AG04450 (cell line): Measurements from ENCODE around the gene FER1L5. TPM values are rescaled to one million over a fixed set of nuclear protein-coding genes. Genes with fewer than 3 reads are reported as not detected.

Experiments
- CTCF ChIA-PET: fragments of 300-600, 350-600 bp; formaldehyde crosslinking; extraction: SDS; loops from one replicate; lab custom pipeline; 2022; ENCODE audit warnings: antibody characterized with exemption, inconsistent platforms; lab: Charles Lee
- POLR2A ChIA-PET: fragments of 350-600 bp; formaldehyde crosslinking; extraction: SDS; loops from one replicate; lab custom pipeline; 2021; ENCODE audit warnings: antibody characterized with exemption, inconsistent platforms; lab: Yijun Ruan, JAX
- DNase-seq: peaks from one replicate; pipeline ENCODE4 v3.0.0-alpha.2; 2011; ENCODE audit warnings: low read depth, low spot score
- H3K27ac ChIP-seq: one replicate; pipeline ENCODE4 v1.5.1; 2012; ENCODE audit warnings: low read depth, low read length, control low read depth
- H3K27me3 ChIP-seq: one replicate; pipeline ENCODE4 v1.6.0; 2012; ENCODE audit warnings: low read length; ENCODE audit not compliant: control insufficient read depth, insufficient read depth
- H3K4me3 ChIP-seq: 2 replicates; pipeline ENCODE4 v1.5.1; 2011; ENCODE audit warnings: mild to moderate bottlenecking, low read depth, low read length, control low read depth
- H3K9me3 ChIP-seq: 2 replicates; pipeline ENCODE4 v1.5.1; 2012; ENCODE audit warnings: low read length; ENCODE audit not compliant: control insufficient read depth, insufficient read depth
- polyA plus RNA-seq: library from polyadenylated mRNA; depleted of rRNA; stranded (reverse); fragments of >200 nt; gene quantifications from 2 replicates; pipeline ENCODE4 v1.2.3, GENCODE V29; 2011
- TF ChIP-seq, protein P1 (sequence below): IDR thresholded peaks from 2 replicates; pipeline ENCODE4 v1.5.1; 2011; ENCODE audit warnings: low read depth, low read length, control low read depth, inconsistent platforms

Gene FER1L5
- polyA plus RNA-seq, 1 experiment, result 0.17 TPM

GRCh38 chr2:96687711-96688640 is 45.4 kb downstream of the FER1L5 start:
- H3K9me3 ChIP-seq, result no peaks in the 10 kb centered on the region
- TF ChIP-seq, protein P1, sequence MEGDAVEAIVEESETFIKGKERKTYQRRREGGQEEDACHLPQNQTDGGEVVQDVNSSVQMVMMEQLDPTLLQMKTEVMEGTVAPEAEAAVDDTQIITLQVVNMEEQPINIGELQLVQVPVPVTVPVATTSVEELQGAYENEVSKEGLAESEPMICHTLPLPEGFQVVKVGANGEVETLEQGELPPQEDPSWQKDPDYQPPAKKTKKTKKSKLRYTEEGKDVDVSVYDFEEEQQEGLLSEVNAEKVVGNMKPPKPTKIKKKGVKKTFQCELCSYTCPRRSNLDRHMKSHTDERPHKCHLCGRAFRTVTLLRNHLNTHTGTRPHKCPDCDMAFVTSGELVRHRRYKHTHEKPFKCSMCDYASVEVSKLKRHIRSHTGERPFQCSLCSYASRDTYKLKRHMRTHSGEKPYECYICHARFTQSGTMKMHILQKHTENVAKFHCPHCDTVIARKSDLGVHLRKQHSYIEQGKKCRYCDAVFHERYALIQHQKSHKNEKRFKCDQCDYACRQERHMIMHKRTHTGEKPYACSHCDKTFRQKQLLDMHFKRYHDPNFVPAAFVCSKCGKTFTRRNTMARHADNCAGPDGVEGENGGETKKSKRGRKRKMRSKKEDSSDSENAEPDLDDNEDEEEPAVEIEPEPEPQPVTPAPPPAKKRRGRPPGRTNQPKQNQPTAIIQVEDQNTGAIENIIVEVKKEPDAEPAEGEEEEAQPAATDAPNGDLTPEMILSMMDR, result no peak
- ChIA-PET POLR2A (no interaction called here), CTCF (no interaction called here)
- H3K27ac ChIP-seq, result no peak overlapping the region
- no peak for DNase-seq
- peaks cover 13% of the 10 kb centered on the region for H3K27me3 ChIP-seq
- no peak overlapping the region for H3K4me3 ChIP-seq

DNA sequence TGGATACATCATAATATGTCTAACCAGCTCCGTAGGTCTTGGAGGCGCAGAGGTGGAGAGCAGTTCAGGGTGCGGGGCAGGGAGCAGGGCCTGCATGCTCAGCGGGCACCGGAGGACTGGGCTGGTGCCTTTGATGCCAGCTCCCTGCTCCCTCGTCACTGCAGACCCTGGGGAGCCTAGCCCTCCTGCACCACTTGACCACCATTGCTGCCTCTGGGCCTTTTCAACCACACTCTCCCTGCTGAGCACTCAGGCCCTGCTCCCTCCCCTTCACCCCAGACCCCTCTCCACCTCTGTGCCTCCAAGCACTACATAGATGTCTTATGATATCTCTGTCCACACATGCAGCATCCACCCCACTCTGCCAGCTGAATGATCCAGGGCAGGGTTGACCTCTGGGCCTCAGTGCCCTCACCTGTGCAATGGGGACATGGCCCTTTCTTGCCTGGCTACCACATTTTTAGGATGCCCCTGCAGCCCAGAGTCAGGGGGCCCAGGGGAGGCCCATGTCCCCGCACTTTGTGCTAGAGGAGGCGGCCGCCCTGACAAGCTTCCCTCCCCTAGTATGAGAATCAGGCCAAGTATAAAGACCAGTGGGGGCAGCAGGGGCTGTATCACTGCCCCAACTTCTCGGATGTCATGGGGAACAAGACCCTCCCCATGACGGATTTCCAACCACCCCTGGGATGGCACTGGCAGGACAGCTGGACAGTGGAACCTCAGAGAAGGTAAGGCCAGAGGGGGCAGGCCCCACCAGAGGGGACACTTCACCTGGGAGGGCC is 46.3 kb downstream of the FER1L5 start:
- Histone ChIP-seq H3K9me3 (no peaks in the 10 kb centered on the region), H3K27me3 (peaks cover 5% of the 10 kb centered on the region), H3K4me3 (no peak overlapping the region), H3K27ac (no peak overlapping the region)
- DNase-seq, result no peak
- TF ChIP-seq, protein P1, result no peak
- POLR2A ChIA-PET, result no interaction called here
- CTCF ChIA-PET, result no interaction called here

DNA sequence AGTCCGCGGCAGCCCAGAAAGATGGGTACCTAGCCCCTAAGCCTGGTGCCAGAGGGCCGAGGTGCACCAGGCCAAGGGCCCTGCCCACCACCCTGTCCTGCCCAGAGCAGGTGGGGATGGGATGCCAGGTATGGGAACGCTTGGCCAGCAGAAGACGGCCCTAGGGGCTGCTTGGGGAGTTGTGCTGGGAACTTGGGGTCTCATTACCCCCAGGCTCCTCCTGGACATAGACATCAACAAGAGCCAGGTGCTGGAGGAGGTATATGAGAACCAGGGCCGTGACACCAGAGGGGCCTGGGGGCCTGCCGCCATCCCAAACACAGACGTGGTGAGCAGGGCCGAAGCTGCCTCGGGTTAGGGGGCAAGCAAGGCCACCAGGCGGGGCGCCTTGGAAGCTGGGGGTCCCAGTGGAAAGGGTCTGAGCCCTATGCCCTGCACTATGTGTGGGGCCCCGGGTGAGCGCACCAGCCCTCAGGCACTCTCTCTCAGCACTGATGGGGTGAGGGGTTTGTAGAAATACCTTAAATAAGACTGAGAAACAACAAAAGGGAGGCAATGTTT is 46.9 kb downstream of the FER1L5 start:
- DNase-seq, result no peak
- POLR2A ChIA-PET, result no interaction called here
- TF ChIP-seq, protein P1, result no peak
- Histone ChIP-seq H3K27ac (no peak overlapping the region), H3K9me3 (no peaks in the 10 kb centered on the region; the same call in 1 of the 2 replicates), H3K27me3 (no peaks in the 10 kb centered on the region), H3K4me3 (no peak overlapping the region)
- CTCF ChIA-PET, result no interaction called here

DNA sequence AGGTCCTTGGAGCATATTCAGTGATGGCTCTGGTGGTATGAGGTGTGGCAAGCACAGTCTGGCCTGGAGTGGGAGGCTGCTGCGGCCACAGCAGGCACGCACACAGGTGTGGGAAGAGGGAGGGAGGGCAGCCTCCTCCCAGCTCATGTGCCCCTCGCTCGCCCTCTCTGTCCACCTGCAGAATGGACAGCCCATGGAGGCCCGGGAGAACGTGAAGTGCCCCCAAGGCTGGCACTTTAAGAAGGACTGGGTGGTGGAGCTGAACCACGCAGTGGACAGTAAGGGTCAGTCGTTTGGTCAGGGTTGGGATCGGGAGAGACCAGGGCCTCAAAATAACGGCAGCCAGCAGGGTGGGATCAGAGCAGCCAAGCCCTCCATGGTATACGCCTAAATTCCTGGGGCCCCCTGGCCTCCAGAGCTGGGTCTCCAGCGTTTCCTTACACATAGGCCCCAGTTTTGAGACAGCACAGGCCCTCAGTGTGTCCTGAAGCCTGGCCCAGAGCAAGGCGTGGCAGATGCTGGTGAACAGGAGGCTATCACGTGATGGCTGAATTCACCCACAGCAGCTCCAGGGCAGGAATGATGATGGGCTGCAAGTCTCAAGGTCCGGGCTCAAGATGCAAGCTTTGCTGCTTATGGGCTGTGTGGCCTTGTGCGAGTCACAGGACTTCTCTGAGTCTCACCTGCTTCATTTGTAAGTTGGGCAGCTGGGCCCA is 47.9 kb downstream of the FER1L5 start:
- POLR2A ChIA-PET, result no interaction called here
- H3K4me3 ChIP-seq, result no peak overlapping the region
- DNase-seq, result no peak
- peaks cover 4% of the 10 kb centered on the region; the same call in 1 of the 2 replicates for H3K9me3 ChIP-seq
- CTCF ChIA-PET, result no interaction called here
- H3K27me3 ChIP-seq, result no peaks in the 10 kb centered on the region
- TF ChIP-seq, protein P1, result no peak
- no peak overlapping the region for H3K27ac ChIP-seq
